K562 (cell line): Measurements from ENCODE around the gene HSD17B2. TPM values are rescaled to one million over a fixed set of nuclear protein-coding genes. Genes with fewer than 3 reads are reported as not detected.

ENCODE experiments used
- BCL6 ChIP-seq: fragments of 250-450 bp; sonication (Bioruptor Pico); IDR thresholded peaks from 2 replicates; pipeline ENCODE4 v1.4.0; 2020
- BCLAF1 ChIP-seq, 2 experiments: fragments of 450-650 bp in 1 of 2; IDR thresholded peaks; 2 replicates each; pipeline ENCODE4 v1.6.1; 2011 to 2017; ENCODE audit warnings: low read depth in 2 of 2, antibody characterized with exemption in 1 of 2, borderline replicate concordance in 1 of 2, low read length in 1 of 2, mild to moderate bottlenecking in 1 of 2, mixed read lengths in 1 of 2; ENCODE audit not compliant: control insufficient read depth in 1 of 2
- BRF1 ChIP-seq: IDR thresholded peaks from 3 replicates; pipeline ENCODE4 v1.6.1; 2011; ENCODE audit warnings: borderline replicate concordance, mild to moderate bottlenecking; ENCODE audit not compliant: insufficient read length; ENCODE audit errors: extremely low read depth
- CEBPZ ChIP-seq: fragments of 150-350 bp; IDR thresholded peaks from 2 replicates; pipeline ENCODE4 v1.6.1; 2014; ENCODE audit warnings: low read depth, mild to moderate bottlenecking, low read length, borderline replicate concordance
- RBM17 ChIP-seq: fragments of 200-400 bp; formaldehyde crosslinking; IDR thresholded peaks from 2 replicates; pipeline ENCODE4 v1.6.1; 2017; ENCODE audit warnings: low read depth, mild to moderate bottlenecking, low read length, borderline replicate concordance
- SRF ChIP-seq, 2 experiments: fragments of 250-450, 450-650 bp in 1 of 2; sonication (Bioruptor Pico) in 1 of 2; sonication (generic) in 1 of 2; formaldehyde crosslinking; IDR thresholded peaks; 2 replicates each; pipeline versions ENCODE4 v1.5.0 to v1.5.1; 2020 to 2022; ENCODE audit warnings: mild to moderate bottlenecking in 1 of 2, missing genetic modification reagents in 1 of 2
- THAP7 ChIP-seq: fragments of 250-450 bp; sonication (Bioruptor Pico); IDR thresholded peaks from 2 replicates; pipeline ENCODE4 v1.5.0; 2021
- ZNF384 ChIP-seq: IDR thresholded peaks from 2 replicates; pipeline ENCODE4 v1.6.1; 2012; ENCODE audit warnings: low read depth, low read length, improper control_type of control experiment
- polyA plus RNA-seq, 8 experiments: library from polyadenylated mRNA; depleted of rRNA in 4 of 8; stranded (reverse) in 5 of 8; unstranded in 3 of 8; fragments of >200 nt; fragmentation: Nextera tagmentation in 2 of 8; fragmentation: Illumina TruSeq in 1 of 8; extraction: Ambion mirVana in 2 of 8; extraction: Trizol in 1 of 8; gene quantifications; 2 replicates each; pipeline versions ENCODE4 v1.2.1 to v1.2.3, GENCODE V29; 2011 to 2014; ENCODE audit warnings: inconsistent platforms in 1 of 8, missing spikeins in 1 of 8
- total RNA-seq, 7 experiments: library from RNA; depleted of rRNA in 6 of 7; stranded (reverse); fragments of >200 nt in 6 of 7; fragmentation: Illumina TruSeq in 2 of 7; extraction: Trizol in 2 of 7; gene quantifications; 2 replicates each; pipeline versions ENCODE4 v1.2.1 to v1.2.3, GENCODE V29; 2011 to 2021; ENCODE audit warnings: low replicate concordance in 1 of 7
- TF ChIP-seq, protein P1 (sequence below): fragments of 450-650 bp; formaldehyde crosslinking; IDR thresholded peaks from 2 replicates; pipeline ENCODE4 v1.4.0; 2020; ENCODE audit warnings: mild to moderate bottlenecking, moderate library complexity
- TF ChIP-seq, protein P2 (sequence below): sonication (generic); formaldehyde crosslinking; IDR thresholded peaks from 2 replicates; pipeline ENCODE4 v1.8.0; 2022; ENCODE audit warnings: mild to moderate bottlenecking, missing genetic modification reagents

HSD17B2 gene
- total and polyA plus RNA-seq, 9 of the 15 experiments (the other 6 are each of a cell fraction or from before 2014, with no cell fraction given) = not detected

- TF ChIP-seq THAP7 (CRISPR knock-in tag) (no peak), ZNF384 (no peak), SRF (CRISPR knock-in tag; IDR thresholded peaks at IDR 0.05) (no peak), BCL6 (CRISPR knock-in tag) (no peak), RBM17 (no peak), BCLAF1 (IDR thresholded peaks at IDR 0.05; ENCODE audit: borderline replicate concordance in 1 of 2, control insufficient read depth in 1 of 2, low read depth in 2 of 2, low read length in 1 of 2) (no peak), BRF1 (no peak), CEBPZ (no peak)
- TF ChIP-seq, protein P1, sequence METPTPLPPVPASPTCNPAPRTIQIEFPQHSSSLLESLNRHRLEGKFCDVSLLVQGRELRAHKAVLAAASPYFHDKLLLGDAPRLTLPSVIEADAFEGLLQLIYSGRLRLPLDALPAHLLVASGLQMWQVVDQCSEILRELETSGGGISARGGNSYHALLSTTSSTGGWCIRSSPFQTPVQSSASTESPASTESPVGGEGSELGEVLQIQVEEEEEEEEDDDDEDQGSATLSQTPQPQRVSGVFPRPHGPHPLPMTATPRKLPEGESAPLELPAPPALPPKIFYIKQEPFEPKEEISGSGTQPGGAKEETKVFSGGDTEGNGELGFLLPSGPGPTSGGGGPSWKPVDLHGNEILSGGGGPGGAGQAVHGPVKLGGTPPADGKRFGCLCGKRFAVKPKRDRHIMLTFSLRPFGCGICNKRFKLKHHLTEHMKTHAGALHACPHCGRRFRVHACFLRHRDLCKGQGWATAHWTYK (CRISPR knock-in tag) = no peak
- TF ChIP-seq, protein P2, sequence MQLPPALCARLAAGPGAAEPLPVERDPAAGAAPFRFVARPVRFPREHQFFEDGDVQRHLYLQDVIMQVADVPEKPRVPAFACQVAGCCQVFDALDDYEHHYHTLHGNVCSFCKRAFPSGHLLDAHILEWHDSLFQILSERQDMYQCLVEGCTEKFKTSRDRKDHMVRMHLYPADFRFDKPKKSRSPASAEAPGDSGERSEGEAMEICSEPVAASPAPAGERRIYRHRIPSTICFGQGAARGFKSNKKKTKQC = no peak
These were observed 48.8 kb downstream of the HSD17B2 start (continued) for GRCh38 chr16:82083710-82084353.
